H1 (cell line): ENCODE data around the gene KDM2A. TPM values are rescaled to one million over a fixed set of nuclear protein-coding genes. Genes with fewer than 3 reads are reported as not detected.

Source experiments
- BCL11A ChIP-seq, 2 experiments: IDR thresholded peaks; one replicate each; pipeline ENCODE4 v1.6.1; 2011; ENCODE audit warnings: low read depth in 2 of 2, low read length in 2 of 2, mild to moderate bottlenecking in 2 of 2
- CBX5 ChIP-seq: fragments of 300-800, 300-1000 bp; sonication (generic); IDR thresholded peaks from 2 replicates; pipeline ENCODE4 v1.7.1; 2016; ENCODE audit warnings: antibody characterized with exemption, low read length, low read depth
- CHD2 ChIP-seq: IDR thresholded peaks from 2 replicates; pipeline ENCODE4 v1.6.1; 2012; ENCODE audit warnings: low read length, improper control_type of control experiment
- NRF1 ChIP-seq: IDR thresholded peaks from 2 replicates; pipeline ENCODE4 v1.6.1; 2011; ENCODE audit warnings: mild to moderate bottlenecking, low read depth, low read length, improper control_type of control experiment
- RAD21 ChIP-seq, 2 experiments: IDR thresholded peaks in 1 of 2; conservative IDR thresholded peaks in 1 of 2; 2 replicates each; pipeline ENCODE4 v1.6.1; 2011; ENCODE audit warnings: low read depth in 2 of 2, low read length in 2 of 2, improper control_type of control experiment in 1 of 2, inconsistent platforms in 1 of 2, mild to moderate bottlenecking in 1 of 2, moderate library complexity in 1 of 2
- RFX5 ChIP-seq: IDR thresholded peaks from 2 replicates; pipeline ENCODE4 v1.6.1; 2011; ENCODE audit warnings: low read depth, low read length, improper control_type of control experiment, borderline replicate concordance
- polyA plus RNA-seq, 7 experiments: library from polyadenylated mRNA; depleted of rRNA in 3 of 7; stranded (reverse) in 5 of 7; unstranded in 2 of 7; fragments of >200 nt in 5 of 7; fragments of 200-250 nt in 2 of 7; gene quantifications; 1 replicate in 5 of 7; 2 replicates in 1 of 7; 4 replicates in 1 of 7; pipeline versions ENCODE4 v1.2.1 to v1.2.3, GENCODE V29; 2011 to 2013; ENCODE audit warnings: missing spikeins in 2 of 7, mixed read lengths in 2 of 7
- total RNA-seq: library from RNA; stranded (reverse); fragmentation: NEBNext Ultra II Directional; extraction: Animal tissue kit (Norgen Biotek cat#: 25700); gene quantifications from 2 replicates; pipeline ENCODE4 v1.2.1, GENCODE V29; 2021
- TF ChIP-seq, protein P1 (sequence below): IDR thresholded peaks from 2 replicates; pipeline ENCODE4 v1.6.1; 2011; ENCODE audit warnings: low read length, improper control_type of control experiment
- TF ChIP-seq, protein P2 (sequence below): IDR thresholded peaks from 2 replicates; pipeline ENCODE4 v1.6.1; 2012; ENCODE audit warnings: inconsistent platforms

The KDM2A gene
- total and polyA plus RNA-seq, 2 of the 8 experiments (the other 6 are each of a cell fraction or from before 2014, with no cell fraction given) = 55.4 to 66.2 TPM

DNA sequence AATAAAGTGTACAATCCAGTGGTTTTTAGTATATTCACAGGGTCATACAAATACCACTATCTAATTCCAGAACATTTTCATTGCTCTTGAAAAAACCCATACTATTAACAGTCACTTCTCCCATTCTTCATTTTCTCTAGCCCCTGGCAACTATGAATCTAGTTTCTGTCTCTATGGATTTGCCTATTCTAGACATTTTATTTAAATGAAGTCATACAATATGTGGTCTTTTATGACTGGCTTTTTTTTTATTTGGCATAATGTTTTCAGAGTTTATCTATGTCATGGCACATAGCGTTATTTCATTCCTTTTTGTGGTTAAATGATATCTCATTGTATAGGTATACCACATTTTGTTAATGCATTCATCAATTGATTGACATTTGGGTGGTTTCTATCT, 59.4 kb downstream of the KDM2A start (continued):
- TF ChIP-seq, protein P1, sequence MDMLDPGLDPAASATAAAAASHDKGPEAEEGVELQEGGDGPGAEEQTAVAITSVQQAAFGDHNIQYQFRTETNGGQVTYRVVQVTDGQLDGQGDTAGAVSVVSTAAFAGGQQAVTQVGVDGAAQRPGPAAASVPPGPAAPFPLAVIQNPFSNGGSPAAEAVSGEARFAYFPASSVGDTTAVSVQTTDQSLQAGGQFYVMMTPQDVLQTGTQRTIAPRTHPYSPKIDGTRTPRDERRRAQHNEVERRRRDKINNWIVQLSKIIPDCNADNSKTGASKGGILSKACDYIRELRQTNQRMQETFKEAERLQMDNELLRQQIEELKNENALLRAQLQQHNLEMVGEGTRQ = no peak
- TF ChIP-seq, protein P2, sequence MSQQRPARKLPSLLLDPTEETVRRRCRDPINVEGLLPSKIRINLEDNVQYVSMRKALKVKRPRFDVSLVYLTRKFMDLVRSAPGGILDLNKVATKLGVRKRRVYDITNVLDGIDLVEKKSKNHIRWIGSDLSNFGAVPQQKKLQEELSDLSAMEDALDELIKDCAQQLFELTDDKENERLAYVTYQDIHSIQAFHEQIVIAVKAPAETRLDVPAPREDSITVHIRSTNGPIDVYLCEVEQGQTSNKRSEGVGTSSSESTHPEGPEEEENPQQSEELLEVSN = no peak
- TF ChIP-seq CHD2 = no peak
- no peak for TF ChIP-seq BCL11A (IDR thresholded peaks at IDR 0.05; ENCODE audit: low read depth in 2 of 2, low read length in 2 of 2)
- no peak for TF ChIP-seq NRF1
- no peak for TF ChIP-seq RFX5
- TF ChIP-seq RAD21 (IDR thresholded peaks at IDR 0.05 in 1 of 2, conservative IDR thresholded peaks at IDR 0.05 in 1 of 2; ENCODE audit: low read depth in 2 of 2, low read length in 2 of 2) = no peak
- no peak for TF ChIP-seq CBX5
- TF ChIP-seq, all 59 proteins: peak for 0
